ENCODE measurements around the gene HOXB5.
A peak's percentile ranks its signal among the peaks of the same experiment; 100 is the strongest.

HOXB5 gene

GRCh38 chr17:48563867-48564187, 29.8 kb downstream of the HOXB5 start:
- peaks cover 20 to 26% of the 10 kb centered on the region in 2 experiments for H3K36me3 ChIP-seq (ENCODE audit: control insufficient read depth in 1 of 2, insufficient read depth in 2 of 2, low read depth in 1 of 2, low read length in 2 of 2)
- H3K18ac ChIP-seq (ENCODE audit: low read depth in 1 of 2, low read length in 2 of 2): peak overlapping the region; percentile 68 to 83
- H3K9ac ChIP-seq (ENCODE audit: low read length): peak overlapping the region; percentile 67
- H2AFZ ChIP-seq (ENCODE audit: low read depth, low read length): no peak overlapping the region
- H3K4ac ChIP-seq (ENCODE audit: low read depth in 1 of 2, low read length in 2 of 2): peak overlapping the region in 1 of 2 experiments; percentile 44
- H2BK5ac ChIP-seq (ENCODE audit: low read depth, low read length, poor library complexity, severe bottlenecking): no peak overlapping the region
- peak overlapping the region; percentile 37 for H3K4me2 ChIP-seq (ENCODE audit: low read length, poor library complexity, severe bottlenecking)
- DNase-seq: no peak
- H2BK15ac ChIP-seq (ENCODE audit: low read depth, poor library complexity, severe bottlenecking): peak overlapping the region; percentile 70
- no peaks in the 10 kb centered on the region for H3K9me3 ChIP-seq (ENCODE audit: control insufficient read depth, low read length)
- H3K27ac ChIP-seq (ENCODE audit: low read length, poor library complexity, severe bottlenecking): no peak overlapping the region
- peaks cover 1% of the 10 kb centered on the region for H3K79me1 ChIP-seq (replicated peaks; ENCODE audit: low read length, poor library complexity, severe bottlenecking)
- H3K4me3 ChIP-seq (ENCODE audit: insufficient read depth in 1 of 2, low read depth in 1 of 2, low read length in 2 of 2): peak overlapping the region; percentile 61 to 65
- H2BK12ac ChIP-seq (ENCODE audit: low read length in 2 of 2): peak overlapping the region; percentile 7 to 42
- peak overlapping the region; percentile 87 for H2BK120ac ChIP-seq (ENCODE audit: low read depth, low read length)
- peak overlapping the region; percentile 85 for H4K8ac ChIP-seq (ENCODE audit: low read length)
- H2AK5ac ChIP-seq (ENCODE audit: low read length, severe bottlenecking): peak overlapping the region; percentile 56
- H3K27me3 ChIP-seq (ENCODE audit: control insufficient read depth in 1 of 2, insufficient read depth in 1 of 2, low read length in 2 of 2): no peaks in the 10 kb centered on the region
- H3K4me1 ChIP-seq (ENCODE audit: control insufficient read depth, insufficient read depth, low read depth, low read length): peaks cover 43% of the 10 kb centered on the region
- H4K91ac ChIP-seq (ENCODE audit: low read length): peak overlapping the region; percentile 44
- H3K23ac ChIP-seq (ENCODE audit: low read length in 2 of 2): no peak overlapping the region
- WGBS: 32% methylated on average over 10 of the region's 10 CpGs
- peak overlapping the region; percentile 36 to 49 for H3K14ac ChIP-seq (ENCODE audit: low read length in 2 of 2)

- H3K4me3 ChIP-seq (ENCODE audit: insufficient read depth in 1 of 2, low read depth in 1 of 2, low read length in 2 of 2): peak overlapping the region; percentile 61 to 65
- peak; percentile 81 for DNase-seq
- peaks cover 1% of the 10 kb centered on the region for H3K79me1 ChIP-seq (replicated peaks; ENCODE audit: low read length, poor library complexity, severe bottlenecking)
- H3K23ac ChIP-seq (ENCODE audit: low read length in 2 of 2): peak overlapping the region in 1 of 2 experiments; percentile 20
- H3K18ac ChIP-seq (ENCODE audit: low read depth in 1 of 2, low read length in 2 of 2): peak overlapping the region; percentile 68 to 83
- peak overlapping the region; percentile 44 for H4K91ac ChIP-seq (ENCODE audit: low read length)
- no peaks in the 10 kb centered on the region for H3K9me3 ChIP-seq (ENCODE audit: control insufficient read depth, low read length)
- peaks cover 42% of the 10 kb centered on the region for H3K4me1 ChIP-seq (ENCODE audit: control insufficient read depth, insufficient read depth, low read depth, low read length)
- peak overlapping the region; percentile 85 for H4K8ac ChIP-seq (ENCODE audit: low read length)
- H2AFZ ChIP-seq (ENCODE audit: low read depth, low read length): no peak overlapping the region
- H2BK15ac ChIP-seq (ENCODE audit: low read depth, poor library complexity, severe bottlenecking): peak overlapping the region; percentile 32
- H3K4me2 ChIP-seq (ENCODE audit: low read length, poor library complexity, severe bottlenecking): peak overlapping the region; percentile 37
- H3K27ac ChIP-seq (ENCODE audit: low read length, poor library complexity, severe bottlenecking): no peak overlapping the region
- H2BK12ac ChIP-seq (ENCODE audit: low read length in 2 of 2): peak overlapping the region in 1 of 2 experiments; percentile 42
- peak overlapping the region in 1 of 2 experiments; percentile 49 for H3K14ac ChIP-seq (ENCODE audit: low read length in 2 of 2)
- peak overlapping the region; percentile 87 for H2BK120ac ChIP-seq (ENCODE audit: low read depth, low read length)
- peak overlapping the region; percentile 44 to 68 for H3K4ac ChIP-seq (ENCODE audit: low read depth in 1 of 2, low read length in 2 of 2)
- H3K9ac ChIP-seq (ENCODE audit: low read length): peak overlapping the region; percentile 67
- H3K36me3 ChIP-seq (ENCODE audit: control insufficient read depth in 1 of 2, insufficient read depth in 2 of 2, low read depth in 1 of 2, low read length in 2 of 2): peaks cover 20 to 26% of the 10 kb centered on the region in 2 experiments
- H2BK5ac ChIP-seq (ENCODE audit: low read depth, low read length, poor library complexity, severe bottlenecking): no peak overlapping the region
- 41% methylated on average over 6 of the region's 6 CpGs for WGBS
- H3K27me3 ChIP-seq (ENCODE audit: control insufficient read depth in 1 of 2, insufficient read depth in 1 of 2, low read length in 2 of 2): no peaks in the 10 kb centered on the region
- peak overlapping the region; percentile 56 for H2AK5ac ChIP-seq (ENCODE audit: low read length, severe bottlenecking)
Measured at GRCh38 chr17:48563385-48563838, 30.2 kb downstream of the HOXB5 start.

- Histone ChIP-seq H3K27ac (ENCODE audit: low read length, poor library complexity, severe bottlenecking) (no peak overlapping the region), H2AK5ac (ENCODE audit: low read length, severe bottlenecking) (peak overlapping the region; percentile 43), H3K79me1 (replicated peaks; ENCODE audit: low read length, poor library complexity, severe bottlenecking) (peaks cover 1% of the 10 kb centered on the region), H3K27me3 (ENCODE audit: control insufficient read depth in 1 of 2, insufficient read depth in 1 of 2, low read length in 2 of 2) (no peaks in the 10 kb centered on the region), H4K8ac (ENCODE audit: low read length) (peak overlapping the region; percentile 69), H3K18ac (ENCODE audit: low read depth in 1 of 2, low read length in 2 of 2) (peak overlapping the region in 1 of 2 experiments; percentile 58), H4K91ac (ENCODE audit: low read length) (peak overlapping the region; percentile 74), H3K14ac (ENCODE audit: low read length in 2 of 2) (peak overlapping the region in 1 of 2 experiments; percentile 45), H3K4me2 (ENCODE audit: low read length, poor library complexity, severe bottlenecking) (peak overlapping the region; percentile 37), H2BK12ac (ENCODE audit: low read length in 2 of 2) (no peak overlapping the region), H2BK15ac (ENCODE audit: low read depth, poor library complexity, severe bottlenecking) (peak overlapping the region; percentile 77), H2AFZ (ENCODE audit: low read depth, low read length) (no peak overlapping the region), H2BK5ac (ENCODE audit: low read depth, low read length, poor library complexity, severe bottlenecking) (no peak overlapping the region), H3K4me3 (ENCODE audit: insufficient read depth in 1 of 2, low read depth in 1 of 2, low read length in 2 of 2) (peak overlapping the region in 1 of 2 experiments; percentile 65), H3K9me3 (ENCODE audit: control insufficient read depth, low read length) (no peaks in the 10 kb centered on the region), H3K9ac (ENCODE audit: low read length) (peak overlapping the region; percentile 67), H3K4me1 (ENCODE audit: control insufficient read depth, insufficient read depth, low read depth, low read length) (peaks cover 43% of the 10 kb centered on the region), H3K36me3 (ENCODE audit: control insufficient read depth in 1 of 2, insufficient read depth in 2 of 2, low read depth in 1 of 2, low read length in 2 of 2) (peaks cover 23 to 29% of the 10 kb centered on the region in 2 experiments), H3K4ac (ENCODE audit: low read depth in 1 of 2, low read length in 2 of 2) (peak overlapping the region in 1 of 2 experiments; percentile 68), H2BK120ac (ENCODE audit: low read depth, low read length) (peak overlapping the region; percentile 21), H3K23ac (ENCODE audit: low read length in 2 of 2) (peak overlapping the region in 1 of 2 experiments; percentile 20)
- 38% methylated on average over 4 of the region's 5 CpGs for WGBS
- no peak for DNase-seq
Measured at GRCh38 chr17:48562934-48563333, 30.6 kb downstream of the HOXB5 start.

- peak; percentile 76 for DNase-seq
- peaks cover 1% of the 10 kb centered on the region for H3K79me1 ChIP-seq (replicated peaks; ENCODE audit: low read length, poor library complexity, severe bottlenecking)
- H3K9me3 ChIP-seq (ENCODE audit: control insufficient read depth, low read length): no peaks in the 10 kb centered on the region
- no peak overlapping the region for H2AK5ac ChIP-seq (ENCODE audit: low read length, severe bottlenecking)
- peak overlapping the region; percentile 46 for H4K8ac ChIP-seq (ENCODE audit: low read length)
- H2AFZ ChIP-seq (ENCODE audit: low read depth, low read length): no peak overlapping the region
- peaks cover 21 to 29% of the 10 kb centered on the region in 2 experiments for H3K36me3 ChIP-seq (ENCODE audit: control insufficient read depth in 1 of 2, insufficient read depth in 2 of 2, low read depth in 1 of 2, low read length in 2 of 2)
- H3K14ac ChIP-seq (ENCODE audit: low read length in 2 of 2): no peak overlapping the region
- H2BK12ac ChIP-seq (ENCODE audit: low read length in 2 of 2): no peak overlapping the region
- no peak overlapping the region for H2BK5ac ChIP-seq (ENCODE audit: low read depth, low read length, poor library complexity, severe bottlenecking)
- peaks cover 44% of the 10 kb centered on the region for H3K4me1 ChIP-seq (ENCODE audit: control insufficient read depth, insufficient read depth, low read depth, low read length)
- WGBS: 58% methylated on average over 13 of the region's 15 CpGs
- H2BK120ac ChIP-seq (ENCODE audit: low read depth, low read length): no peak overlapping the region
- H3K27me3 ChIP-seq (ENCODE audit: control insufficient read depth in 1 of 2, insufficient read depth in 1 of 2, low read length in 2 of 2): no peaks in the 10 kb centered on the region
- H2BK15ac ChIP-seq (ENCODE audit: low read depth, poor library complexity, severe bottlenecking): no peak overlapping the region
- H3K23ac ChIP-seq (ENCODE audit: low read length in 2 of 2): no peak overlapping the region
- H3K18ac ChIP-seq (ENCODE audit: low read depth in 1 of 2, low read length in 2 of 2): peak overlapping the region; percentile 1 to 53
- H3K4me2 ChIP-seq (ENCODE audit: low read length, poor library complexity, severe bottlenecking): no peak overlapping the region
- H3K9ac ChIP-seq (ENCODE audit: low read length): peak overlapping the region; percentile 23
- H3K4ac ChIP-seq (ENCODE audit: low read depth in 1 of 2, low read length in 2 of 2): peak overlapping the region in 1 of 2 experiments; percentile 19
- no peak overlapping the region for H3K4me3 ChIP-seq (ENCODE audit: insufficient read depth in 1 of 2, low read depth in 1 of 2, low read length in 2 of 2)
- no peak overlapping the region for H4K91ac ChIP-seq (ENCODE audit: low read length)
- H3K27ac ChIP-seq (ENCODE audit: low read length, poor library complexity, severe bottlenecking): no peak overlapping the region
Measured at GRCh38 chr17:48561884-48562810, 31.4 kb downstream of the HOXB5 start.
